GM10248 (cell line): ENCODE measurements around the gene GMFB.
A peak's percentile ranks its signal among the peaks of the same experiment; 100 is the strongest.

Experiments
- CTCF ChIA-PET: fragments of 300-600 bp; sonication (Branson Sonifier 250); formaldehyde crosslinking; extraction: SDS; loops from one replicate; lab custom pipeline; 2021; ENCODE audit warnings: antibody characterized with exemption; lab: Yijun Ruan, JAX
- POLR2A ChIA-PET: fragments of 350-650 bp; sonication (Branson Sonifier 250); formaldehyde crosslinking; extraction: SDS; loops from one replicate; lab custom pipeline; 2020; ENCODE audit warnings: antibody characterized with exemption; lab: Yijun Ruan, JAX
- DNase-seq: peaks from one replicate; pipeline ENCODE4 v3.0.0; 2012; ENCODE audit errors: extremely low spot score
- CTCF ChIP-seq: IDR thresholded peaks from 2 replicates; pipeline ENCODE4 v1.5.1; 2012; ENCODE audit warnings: mild to moderate bottlenecking, low read depth; ENCODE audit errors: extremely low read depth, missing control alignments, control extremely low read depth

The GMFB gene

GRCh38 chr14:54532111-54533012 is 43.6 kb upstream of the GMFB start:
- no peak for TF ChIP-seq CTCF
- ChIA-PET POLR2A (interaction anchor here (0.6 to 1.1 kb wide), 4 partner anchors 12 to 275 kb away, joined by 3 read pairs; no protein-coding TSS in a partner anchor), CTCF (interaction anchor here (0.7 to 1.5 kb wide), 6 partner anchors 17 to 241 kb away, joined by 3 to 7 read pairs (median 3); partner anchors contain the start of genes CGRRF1 and GMFB)
- peak; percentile 34 for DNase-seq

GRCh38 chr14:54529811-54530210 is 41.0 kb upstream of the GMFB start:
- TF ChIP-seq CTCF, result no peak
- ChIA-PET CTCF (interaction anchor here (0.8 to 1.9 kb wide), 8 partner anchors 8 to 275 kb away, joined by 3 to 6 read pairs (median 4); partner anchors contain the start of genes CGRRF1 and GMFB), POLR2A (no interaction called here)
- DNase-seq, result no peak

GRCh38 chr14:54528973-54529372 is 40.2 kb upstream of the GMFB start:
- no peak for DNase-seq
- ChIA-PET POLR2A (no interaction called here), CTCF (interaction anchor here (1.0 to 2.0 kb wide), 7 partner anchors 9 to 87 kb away, joined by 3 to 6 read pairs (median 3); partner anchors contain the start of genes CGRRF1 and GMFB)
- no peak for TF ChIP-seq CTCF

GRCh38 chr14:54524410-54524809 is 35.6 kb upstream of the GMFB start:
- DNase-seq, result no peak
- TF ChIP-seq CTCF, result no peak
- ChIA-PET POLR2A (no interaction called here), CTCF (no interaction called here)

- no peak for DNase-seq
- ChIA-PET CTCF (interaction anchor here (1.2 to 1.6 kb wide), 2 partner anchors 13 to 52 kb away, joined by 3 to 4 read pairs; no protein-coding TSS in a partner anchor), POLR2A (no interaction called here)
- TF ChIP-seq CTCF, result no peak
These were observed 27.9 kb upstream of the GMFB start for GRCh38 chr14:54516709-54517108.

- POLR2A ChIA-PET, result no interaction called here
- CTCF ChIA-PET, result interaction anchor here (1.1 to 1.6 kb wide), 2 partner anchors 12 to 19 kb away, joined by 3 to 4 read pairs; no protein-coding TSS in a partner anchor
- DNase-seq, result no peak
- no peak for TF ChIP-seq CTCF
These were observed 26.9 kb upstream of the GMFB start for GRCh38 chr14:54515670-54516069.
